Activated naive CD8-positive, alpha-beta T cell treated with anti-CD3 and anti-CD28 coated beads, Interleukin-2, amount 10 ng/mL, durations not matched to agents 7 days and 5 days (primary cell): ENCODE measurements around the gene FLRT1. TPM values are rescaled to one million over a fixed set of nuclear protein-coding genes. Genes with fewer than 3 reads are reported as not detected.
"Not testable (repeated sequence)": the region's sequence is repeated elsewhere in the genome, so short reads cannot be mapped to it uniquely, and the experiment has no call there.

Source experiments
- ATAC-seq: fragments of 150-1000 bp; cut with Tn5 transposase; one replicate; pipeline ENCODE4 v1.10.0; 2021; ENCODE audit warnings: low read depth, moderate library complexity
- POLR2A ChIA-PET: fragments of 350-600 bp; sonication (Branson Sonifier 250); formaldehyde crosslinking; loops from one replicate; lab custom pipeline; 2021; ENCODE audit warnings: antibody characterized with exemption; lab: Charles Lee
- DNase-seq: peaks from one replicate; pipeline ENCODE4 v3.0.0; 2021
- H3K27ac Mint-ChIP-seq: one replicate; pipeline ENCODE4 v1.8.0; 2022; ENCODE audit warnings: mild to moderate bottlenecking, mixed read lengths
- H3K27me3 Mint-ChIP-seq: one replicate; pipeline ENCODE4 v1.8.0; 2022; ENCODE audit warnings: mild to moderate bottlenecking, moderate library complexity, mixed read lengths
- H3K36me3 Mint-ChIP-seq: one replicate; pipeline ENCODE4 v1.8.0; 2021; ENCODE audit warnings: mild to moderate bottlenecking, mixed read lengths
- H3K4me1 Mint-ChIP-seq: one replicate; pipeline ENCODE4 v1.8.0; 2021; ENCODE audit warnings: mixed read lengths
- H3K4me3 Mint-ChIP-seq: one replicate; pipeline ENCODE4 v1.8.0; 2022; ENCODE audit warnings: mild to moderate bottlenecking, moderate library complexity, mixed read lengths
- H3K9me3 Mint-ChIP-seq: one replicate; pipeline ENCODE4 v1.8.0; 2021; ENCODE audit warnings: mixed read lengths
- total RNA-seq, 2 experiments: library from RNA; stranded (reverse); gene quantifications; one replicate each; pipeline ENCODE4 v1.2.3, GENCODE V29; 2021

FLRT1 gene
- total RNA-seq, 2 experiments from 2014 or later = not detected

- Mint-ChIP-seq H3K27me3 (peaks cover 34% of the 10 kb centered on the region), H3K9me3 (no peaks in the 10 kb centered on the region), H3K27ac (no peak overlapping the region), H3K4me1 (peaks cover 5% of the 10 kb centered on the region), H3K36me3 (no peaks in the 10 kb centered on the region), H3K4me3 (no peak overlapping the region)
- no peak for DNase-seq
- ATAC-seq = no peak
- POLR2A ChIA-PET = no interaction called here
Observed at GRCh38 chr11:64037027-64037634, 1.4 kb downstream of the FLRT1 start.

- ATAC-seq (no peak), DNase-seq (no peak)
- Mint-ChIP-seq H3K9me3 (no peaks in the 10 kb centered on the region), H3K27ac (no peak overlapping the region), H3K27me3 (peaks cover 32% of the 10 kb centered on the region), H3K4me1 (peaks cover 5% of the 10 kb centered on the region), H3K4me3 (no peak overlapping the region), H3K36me3 (no peaks in the 10 kb centered on the region)
- POLR2A ChIA-PET = no interaction called here
Observed at GRCh38 chr11:64038500-64038899, 2.8 kb downstream of the FLRT1 start.

- Mint-ChIP-seq H3K36me3 (no peaks in the 10 kb centered on the region), H3K4me3 (no peak overlapping the region)
Observed at GRCh38 chr11:64039012-64039665, 3.4 kb downstream of the FLRT1 start.

GRCh38 chr11:64040684-64041322, 5.1 kb downstream of the FLRT1 start:
- no peaks in the 10 kb centered on the region for H3K36me3 Mint-ChIP-seq
- H3K4me1 Mint-ChIP-seq = no peaks in the 10 kb centered on the region
- peaks cover 16% of the 10 kb centered on the region for H3K27me3 Mint-ChIP-seq
- no peak overlapping the region for H3K27ac Mint-ChIP-seq
- ATAC-seq = no peak
- no peak for DNase-seq
- H3K4me3 Mint-ChIP-seq = no peak overlapping the region
- no peaks in the 10 kb centered on the region for H3K9me3 Mint-ChIP-seq
- POLR2A ChIA-PET = no interaction called here

More at GRCh38 chr11:64039012-64039665, 3.4 kb downstream of the FLRT1 start:
- Mint-ChIP-seq H3K9me3 (no peaks in the 10 kb centered on the region), H3K4me1 (peaks cover 5% of the 10 kb centered on the region), H3K27me3 (peaks cover 28% of the 10 kb centered on the region), H3K27ac (no peak overlapping the region)
- DNase-seq (no peak), ATAC-seq (no peak)
- POLR2A ChIA-PET = no interaction called here

GRCh38 chr11:64041846-64042245, 6.1 kb downstream of the FLRT1 start:
- Mint-ChIP-seq H3K36me3 (no peaks in the 10 kb centered on the region), H3K4me3 (no peak overlapping the region), H3K27ac (no peak overlapping the region), H3K4me1 (no peaks in the 10 kb centered on the region), H3K9me3 (no peaks in the 10 kb centered on the region), H3K27me3 (peaks cover 15% of the 10 kb centered on the region)
- POLR2A ChIA-PET = no interaction called here
- no peak for DNase-seq
- no peak for ATAC-seq

GRCh38 chr11:64042301-64042700, 6.6 kb downstream of the FLRT1 start:
- no peaks in the 10 kb centered on the region for H3K36me3 Mint-ChIP-seq
- ATAC-seq (no peak), DNase-seq (no peak)
- H3K4me3 Mint-ChIP-seq = no peak overlapping the region
- H3K27ac Mint-ChIP-seq = no peak overlapping the region
- no peaks in the 10 kb centered on the region for H3K9me3 Mint-ChIP-seq
- H3K4me1 Mint-ChIP-seq = no peaks in the 10 kb centered on the region
- H3K27me3 Mint-ChIP-seq = peaks cover 10% of the 10 kb centered on the region
- POLR2A ChIA-PET = no interaction called here

GRCh38 chr11:64043545-64043944, 7.8 kb downstream of the FLRT1 start:
- no peaks in the 10 kb centered on the region for H3K9me3 Mint-ChIP-seq
- H3K4me1 Mint-ChIP-seq = no peaks in the 10 kb centered on the region
- POLR2A ChIA-PET = no interaction called here
- ATAC-seq (no peak), DNase-seq (no peak)
- H3K27ac Mint-ChIP-seq = no peak overlapping the region
- no peak overlapping the region for H3K4me3 Mint-ChIP-seq
- peaks cover 4% of the 10 kb centered on the region for H3K27me3 Mint-ChIP-seq
- no peaks in the 10 kb centered on the region for H3K36me3 Mint-ChIP-seq

- ATAC-seq (no peak), DNase-seq (no peak)
- no peak overlapping the region for H3K27ac Mint-ChIP-seq
- H3K4me3 Mint-ChIP-seq = no peak overlapping the region
- no peaks in the 10 kb centered on the region for H3K27me3 Mint-ChIP-seq
- no peaks in the 10 kb centered on the region for H3K36me3 Mint-ChIP-seq
- POLR2A ChIA-PET = no interaction called here
- no peaks in the 10 kb centered on the region for H3K4me1 Mint-ChIP-seq
- H3K9me3 Mint-ChIP-seq = no peaks in the 10 kb centered on the region
Observed at GRCh38 chr11:64044730-64045393, 9.1 kb downstream of the FLRT1 start.

GRCh38 chr11:64045700-64046099, 10.0 kb downstream of the FLRT1 start:
- Mint-ChIP-seq H3K4me3 (no peak overlapping the region), H3K27ac (no peak overlapping the region), H3K9me3 (no peaks in the 10 kb centered on the region), H3K27me3 (no peaks in the 10 kb centered on the region), H3K4me1 (no peaks in the 10 kb centered on the region), H3K36me3 (no peaks in the 10 kb centered on the region)
- POLR2A ChIA-PET = no interaction called here
- no peak for ATAC-seq
- DNase-seq = no peak

- POLR2A ChIA-PET = not testable (repeated sequence)
Observed at GRCh38 chr11:64047373-64047772, 11.6 kb downstream of the FLRT1 start.

GRCh38 chr11:64048042-64048854, 12.5 kb downstream of the FLRT1 start:
- no peak for ATAC-seq
- no peaks in the 10 kb centered on the region for H3K36me3 Mint-ChIP-seq
- H3K9me3 Mint-ChIP-seq = no peaks in the 10 kb centered on the region
- no peaks in the 10 kb centered on the region for H3K27me3 Mint-ChIP-seq
- H3K4me1 Mint-ChIP-seq = no peaks in the 10 kb centered on the region
- POLR2A ChIA-PET = interaction anchor here (0.6 kb wide), 1 partner anchor 13 kb away, joined by 4 read pairs; no protein-coding TSS in a partner anchor
- DNase-seq = no peak
- H3K4me3 Mint-ChIP-seq = no peak overlapping the region
- no peak overlapping the region for H3K27ac Mint-ChIP-seq

More at GRCh38 chr11:64047373-64047772, 11.6 kb downstream of the FLRT1 start:
- not testable (repeated sequence) for H3K9me3 Mint-ChIP-seq, H3K4me1 Mint-ChIP-seq, H3K27me3 Mint-ChIP-seq, ATAC-seq, H3K36me3 Mint-ChIP-seq, H3K27ac Mint-ChIP-seq, H3K4me3 Mint-ChIP-seq, DNase-seq

- DNase-seq (no peak), ATAC-seq (no peak)
- H3K4me3 Mint-ChIP-seq = no peak overlapping the region
- H3K36me3 Mint-ChIP-seq = no peaks in the 10 kb centered on the region
- POLR2A ChIA-PET = no interaction called here
- no peak overlapping the region for H3K27ac Mint-ChIP-seq
- H3K4me1 Mint-ChIP-seq = no peaks in the 10 kb centered on the region
- H3K27me3 Mint-ChIP-seq = no peaks in the 10 kb centered on the region
- no peaks in the 10 kb centered on the region for H3K9me3 Mint-ChIP-seq
Observed at GRCh38 chr11:64049509-64049908, 13.8 kb downstream of the FLRT1 start.

- POLR2A ChIA-PET = no interaction called here
- no peaks in the 10 kb centered on the region for H3K36me3 Mint-ChIP-seq
Observed at GRCh38 chr11:64051297-64051696, 15.6 kb downstream of the FLRT1 start.

More at GRCh38 chr11:64051297-64051696, 15.6 kb downstream of the FLRT1 start:
- no peak for ATAC-seq
- H3K4me1 Mint-ChIP-seq = no peaks in the 10 kb centered on the region
- no peak overlapping the region for H3K4me3 Mint-ChIP-seq
- no peak for DNase-seq
- no peaks in the 10 kb centered on the region for H3K27me3 Mint-ChIP-seq
- no peaks in the 10 kb centered on the region for H3K9me3 Mint-ChIP-seq
- no peak overlapping the region for H3K27ac Mint-ChIP-seq
